Adipocyte (in vitro differentiated cells): ENCODE measurements around the gene TBC1D2B.

Experiments used
- DNase-seq: peaks from one replicate; pipeline ENCODE4 v3.0.0-alpha.2; 2015; ENCODE audit warnings: low read depth
- H3K27me3 ChIP-seq: replicated peaks from 2 replicates; pipeline ENCODE4 v1.7.0; 2013; ENCODE audit warnings: mild to moderate bottlenecking, low read length, moderate library complexity; ENCODE audit not compliant: control insufficient read depth, insufficient read depth
- H3K36me3 ChIP-seq: 2 replicates; pipeline ENCODE4 v1.7.0; 2013; ENCODE audit warnings: low read length, mild to moderate bottlenecking, moderate library complexity; ENCODE audit not compliant: control insufficient read depth, insufficient read depth, severe bottlenecking
- H3K4me1 ChIP-seq: 2 replicates; pipeline ENCODE4 v1.7.0; 2013; ENCODE audit warnings: mild to moderate bottlenecking, low read length, moderate library complexity; ENCODE audit not compliant: control insufficient read depth, insufficient read depth
- H3K4me3 ChIP-seq: 2 replicates; pipeline ENCODE4 v1.7.0; 2013; ENCODE audit warnings: mild to moderate bottlenecking, low read length, moderate library complexity
- H3K9ac ChIP-seq: 2 replicates; pipeline ENCODE4 v1.7.0; 2013; ENCODE audit warnings: mild to moderate bottlenecking, low read length, moderate library complexity
- H3K9me3 ChIP-seq: 2 replicates; pipeline ENCODE4 v1.7.0; 2013; ENCODE audit warnings: mild to moderate bottlenecking, low read length, moderate library complexity; ENCODE audit not compliant: control insufficient read depth

Gene TBC1D2B

DNA sequence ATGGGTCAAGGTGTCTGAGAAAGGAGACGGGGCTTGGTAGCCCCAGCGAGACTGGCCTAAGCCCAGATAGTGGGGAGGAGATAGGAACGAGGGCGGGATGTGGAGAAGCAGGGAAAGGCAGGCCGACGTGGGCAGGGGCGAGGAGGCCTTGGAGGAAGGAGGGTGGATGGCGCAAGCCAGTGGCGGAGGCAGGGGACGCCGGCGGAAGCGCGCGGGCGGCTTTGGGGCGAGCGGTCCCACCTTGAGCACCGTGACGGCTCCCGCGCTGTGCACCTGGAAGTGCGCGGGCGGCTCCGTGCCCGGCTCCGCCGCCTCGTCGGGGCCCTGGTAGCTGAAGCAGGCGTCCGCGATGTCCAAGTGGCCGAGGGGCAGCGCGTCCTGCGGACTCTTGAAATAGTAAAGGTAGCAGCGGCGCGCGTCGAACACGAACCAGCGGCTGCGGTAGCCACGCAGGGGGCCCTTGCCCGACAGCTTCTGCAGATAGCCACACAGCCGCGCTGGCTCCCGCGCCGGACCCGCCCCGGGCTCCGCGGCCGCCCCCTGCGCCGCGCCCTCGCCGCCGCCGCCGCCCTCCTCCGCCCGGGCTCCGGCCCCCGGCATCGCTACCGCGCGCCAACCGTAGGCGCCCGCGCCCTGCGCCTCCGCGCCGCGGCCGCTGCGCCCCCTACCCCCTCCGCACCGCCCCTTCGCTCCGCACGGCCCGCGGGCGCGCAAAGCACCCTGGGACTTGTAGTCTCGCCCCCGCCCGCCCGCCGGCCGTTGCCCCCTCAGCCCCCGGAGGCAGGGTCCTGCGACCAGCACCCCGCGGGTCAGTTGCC is at the start of gene TBC1D2B:
TBC1D2B (minus strand) TSS at position 659 of the 818 bp plus-strand sequence; CDS start at position 600, 59 bp downstream.
- Histone ChIP-seq H3K9ac (peak within 1 kb of the TSS; percentile 94), H3K4me3 (peak within 1 kb of the TSS; percentile 96), H3K4me1 (peaks cover 36% of the 10 kb centered on the region), H3K36me3 (no peaks in the 10 kb centered on the region), H3K9me3 (no peaks in the 10 kb centered on the region), H3K27me3 (no peaks in the 10 kb centered on the region)
- peak; percentile 86 for DNase-seq

- no peak overlapping the region for H3K4me3 ChIP-seq
- no peaks in the 10 kb centered on the region for H3K36me3 ChIP-seq
- DNase-seq: no peak
- H3K9ac ChIP-seq: no peak overlapping the region
- H3K4me1 ChIP-seq: no peaks in the 10 kb centered on the region
- H3K27me3 ChIP-seq: peaks cover 22% of the 10 kb centered on the region
- H3K9me3 ChIP-seq: no peaks in the 10 kb centered on the region
These were observed 47.8 kb upstream of the TBC1D2B start for GRCh38 chr15:78125267-78125666.

GRCh38 chr15:78120523-78120922 is 43.0 kb upstream of the TBC1D2B start:
- DNase-seq: no peak
- H3K4me1 ChIP-seq: no peaks in the 10 kb centered on the region
- no peak overlapping the region for H3K9ac ChIP-seq
- no peaks in the 10 kb centered on the region for H3K9me3 ChIP-seq
- H3K36me3 ChIP-seq: no peaks in the 10 kb centered on the region
- peaks cover 21% of the 10 kb centered on the region for H3K27me3 ChIP-seq
- no peak overlapping the region for H3K4me3 ChIP-seq

DNA sequence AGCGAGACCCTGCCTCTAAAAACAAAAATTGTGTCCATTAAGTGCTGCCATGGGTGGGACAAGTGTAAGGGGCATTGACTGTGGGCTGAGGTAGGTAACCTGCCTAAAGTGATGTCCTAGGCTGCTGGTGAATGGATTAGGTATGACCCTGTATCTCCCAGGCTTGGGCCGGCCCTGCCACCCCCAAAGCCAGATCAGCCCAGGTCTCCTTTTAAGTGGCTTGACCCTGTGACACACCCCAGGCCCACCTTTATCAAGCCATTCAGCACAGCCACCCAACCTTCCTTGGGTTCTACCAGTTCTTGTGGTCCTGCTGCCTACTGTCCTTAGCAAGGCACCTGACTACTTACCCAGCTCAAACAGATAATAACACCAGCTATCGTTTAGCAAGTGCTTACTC is 35.0 kb upstream of the TBC1D2B start:
- no peak overlapping the region for H3K9ac ChIP-seq

GRCh38 chr15:78111788-78112187 is 34.3 kb upstream of the TBC1D2B start:
- no peak overlapping the region for H3K9ac ChIP-seq
- H3K27me3 ChIP-seq: peaks cover 20% of the 10 kb centered on the region
- H3K4me3 ChIP-seq: no peak overlapping the region
- H3K4me1 ChIP-seq: no peaks in the 10 kb centered on the region
- no peaks in the 10 kb centered on the region for H3K9me3 ChIP-seq
- DNase-seq: no peak
- H3K36me3 ChIP-seq: no peaks in the 10 kb centered on the region

More for the DNA sequence above, 35.0 kb upstream of the TBC1D2B start:
- no peak for DNase-seq
- no peaks in the 10 kb centered on the region for H3K9me3 ChIP-seq
- H3K27me3 ChIP-seq: peaks cover 20% of the 10 kb centered on the region
- no peaks in the 10 kb centered on the region for H3K4me1 ChIP-seq
- no peaks in the 10 kb centered on the region for H3K36me3 ChIP-seq
- no peak overlapping the region for H3K4me3 ChIP-seq

GRCh38 chr15:78110916-78111475 is 33.5 kb upstream of the TBC1D2B start:
- Histone ChIP-seq H3K36me3 (no peaks in the 10 kb centered on the region), H3K9me3 (no peaks in the 10 kb centered on the region), H3K4me3 (no peak overlapping the region), H3K27me3 (peaks cover 20% of the 10 kb centered on the region), H3K9ac (no peak overlapping the region), H3K4me1 (no peaks in the 10 kb centered on the region)
- no peak for DNase-seq

GRCh38 chr15:78110096-78110495 is 32.6 kb upstream of the TBC1D2B start:
- DNase-seq: no peak
- Histone ChIP-seq H3K27me3 (peaks cover 20% of the 10 kb centered on the region), H3K9ac (no peak overlapping the region), H3K36me3 (no peaks in the 10 kb centered on the region), H3K4me1 (no peaks in the 10 kb centered on the region), H3K9me3 (no peaks in the 10 kb centered on the region), H3K4me3 (no peak overlapping the region)

DNA sequence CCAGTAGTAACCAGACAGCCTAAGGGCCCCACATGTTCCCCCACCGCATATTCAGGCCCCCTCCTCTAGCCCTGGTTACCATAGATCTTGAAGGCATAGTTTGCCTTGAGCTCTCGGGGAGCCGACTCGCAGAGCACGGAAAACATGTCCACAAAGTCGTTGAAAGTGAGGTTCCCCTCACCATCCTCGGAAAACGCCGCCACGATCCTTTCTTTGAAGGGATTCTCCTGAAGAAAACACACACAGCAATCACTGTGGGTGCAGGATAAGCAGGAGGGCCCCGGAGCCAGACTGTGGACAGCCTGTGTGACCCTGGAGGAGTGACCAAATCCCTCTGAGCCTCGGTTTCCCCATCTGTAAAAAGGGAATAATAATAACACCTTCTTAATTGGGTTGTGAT is 31.6 kb upstream of the TBC1D2B start:
- peaks cover 26% of the 10 kb centered on the region for H3K27me3 ChIP-seq

DNA sequence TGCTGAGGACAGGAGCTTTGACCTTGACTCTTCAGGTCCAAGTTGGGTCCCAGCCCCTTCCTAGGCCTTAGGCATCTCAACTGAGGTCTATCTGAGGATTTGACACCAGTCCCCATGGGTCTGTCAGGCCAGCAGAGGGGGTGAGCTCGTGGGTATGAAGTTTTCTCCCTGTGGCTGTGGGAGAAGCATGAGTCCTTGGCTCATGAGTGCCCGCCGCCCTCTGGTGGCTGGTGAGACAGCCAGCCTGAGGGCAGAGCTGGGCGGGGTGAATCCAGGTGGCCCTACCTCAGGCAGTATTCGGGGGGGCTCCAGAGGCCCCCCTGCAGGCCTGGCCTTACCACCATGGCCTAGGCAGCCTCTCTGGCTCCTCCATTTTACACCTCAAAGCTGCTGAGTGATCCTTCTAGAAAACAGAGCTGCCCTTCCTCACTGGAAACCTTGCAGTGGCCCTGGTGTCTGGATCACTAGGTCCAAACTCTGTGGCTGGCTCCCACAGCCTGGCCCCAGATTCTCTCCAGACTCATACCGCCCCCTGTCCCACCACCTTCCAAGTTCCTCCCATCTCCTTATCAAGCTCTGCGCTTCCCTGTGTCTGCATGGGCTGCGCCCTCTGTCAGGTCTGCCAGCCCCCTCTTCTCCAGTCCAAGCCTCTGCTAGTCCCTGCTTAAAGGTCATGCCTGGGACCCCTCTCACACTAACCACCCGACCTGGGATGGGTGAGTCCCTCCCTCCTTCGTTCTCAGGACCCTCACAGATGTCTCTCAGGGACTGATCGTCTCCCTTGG is 31.0 kb upstream of the TBC1D2B start:
- Histone ChIP-seq H3K36me3 (no peaks in the 10 kb centered on the region), H3K4me3 (no peak overlapping the region), H3K27me3 (peaks cover 28% of the 10 kb centered on the region), H3K4me1 (no peaks in the 10 kb centered on the region), H3K9ac (no peak overlapping the region), H3K9me3 (no peaks in the 10 kb centered on the region)
- peak; percentile 96 for DNase-seq

More for the DNA sequence above, 31.6 kb upstream of the TBC1D2B start:
- Histone ChIP-seq H3K36me3 (no peaks in the 10 kb centered on the region), H3K9ac (no peak overlapping the region), H3K4me1 (no peaks in the 10 kb centered on the region), H3K4me3 (no peak overlapping the region), H3K9me3 (no peaks in the 10 kb centered on the region)
- DNase-seq: no peak

GRCh38 chr15:78107471-78107870 is 30.0 kb upstream of the TBC1D2B start:
- DNase-seq: no peak
- Histone ChIP-seq H3K27me3 (peaks cover 34% of the 10 kb centered on the region), H3K4me1 (no peaks in the 10 kb centered on the region), H3K9ac (no peak overlapping the region), H3K36me3 (no peaks in the 10 kb centered on the region), H3K9me3 (no peaks in the 10 kb centered on the region), H3K4me3 (no peak overlapping the region)
